ENCODE results near the gene RRN3. TPM values are rescaled to one million over a fixed set of nuclear protein-coding genes. Genes with fewer than 3 reads are reported as not detected.
"Not testable (repeated sequence)": the region's sequence is repeated elsewhere in the genome, so short reads cannot be mapped to it uniquely, and the experiment has no call there.

Gene RRN3
- total RNA-seq, 2 experiments from 2014 or later: 38.4 to 42.9 TPM

GRCh38 chr16:15012941-15013340 lies 81.1 kb downstream of the RRN3 start:
- not testable (repeated sequence) for H3K4me3 Mint-ChIP-seq; H3K27me3 Mint-ChIP-seq; H3K9me3 ChIP-seq (ENCODE audit: control insufficient read depth in 1 of 2, insufficient read depth in 1 of 2, low read length in 2 of 2); H3K27ac ChIP-seq (ENCODE audit: low read depth in 1 of 2, low read length in 2 of 2); H3K27me3 ChIP-seq (ENCODE audit: control insufficient read depth in 1 of 2, insufficient read depth in 2 of 2, low read length in 2 of 2); ATAC-seq (ENCODE audit: poor library complexity); H3K9me3 Mint-ChIP-seq; H3K4me3 ChIP-seq (ENCODE audit: low read length); DNase-seq
- peaks cover 69% of the 10 kb centered on the region for H3K36me3 Mint-ChIP-seq (ENCODE audit: low read depth)
- CTCF ChIA-PET: interaction anchor here (0.6 to 1.2 kb wide), 2 partner anchors 9 to 59 kb away, joined by 3 read pairs; no protein-coding TSS in a partner anchor
- H3K4me1 ChIP-seq (ENCODE audit: insufficient read depth, low read length): peaks cover 25% of the 10 kb centered on the region
- intact Hi-C loops (cut with DNase I, micrococcal nuclease): loop anchor here in 1 of 2 experiments (5.0 kb wide), 1 partner anchor 36 kb away; the partner anchor contains the start of gene PDXDC1
- POLR2A ChIA-PET: interaction anchor here (2.7 kb wide), 1 partner anchor 38 kb away, joined by 9 read pairs; the partner anchor contains the start of gene PDXDC1
- H3K4me1 Mint-ChIP-seq (ENCODE audit: low read depth): peaks cover 41% of the 10 kb centered on the region
- H3K27ac Mint-ChIP-seq: peak overlapping the region; percentile 97
- H3K36me3 ChIP-seq (ENCODE audit: insufficient read depth, low read length): peaks cover 14% of the 10 kb centered on the region

Small RNA genes within 50 kb of the gene (microRNA-seq; reads per million reads assigned to microRNA genes)
- gene MIR1972-1 (ENCODE audit: borderline microRNAs expressed, borderline replicate concordance) (not detected), gene MIR6511B2 (ENCODE audit: borderline microRNAs expressed, borderline replicate concordance) (not detected)

Other genes with a start within 250 kb of the RRN3 start
- gene NPIPA1, start 156.8 kb downstream of the RRN3 start, total RNA-seq: 100 to 1,000 TPM; 103 to 105 TPM
- 10 to 100 TPM; 64.0 to 75.0 TPM for gene PDXDC1, start 119.2 kb downstream of the RRN3 start, total RNA-seq
- gene NTAN1, start 38.2 kb downstream of the RRN3 start, total RNA-seq: 10 to 100 TPM; 23.1 to 24.3 TPM

Measured in CD4-positive, alpha-beta T cell (primary cell).